ENCODE data around the gene SLC22A5.
"Not testable (repeated sequence)": the region's sequence is repeated elsewhere in the genome, so short reads cannot be mapped to it uniquely, and the experiment has no call there.

DNA sequence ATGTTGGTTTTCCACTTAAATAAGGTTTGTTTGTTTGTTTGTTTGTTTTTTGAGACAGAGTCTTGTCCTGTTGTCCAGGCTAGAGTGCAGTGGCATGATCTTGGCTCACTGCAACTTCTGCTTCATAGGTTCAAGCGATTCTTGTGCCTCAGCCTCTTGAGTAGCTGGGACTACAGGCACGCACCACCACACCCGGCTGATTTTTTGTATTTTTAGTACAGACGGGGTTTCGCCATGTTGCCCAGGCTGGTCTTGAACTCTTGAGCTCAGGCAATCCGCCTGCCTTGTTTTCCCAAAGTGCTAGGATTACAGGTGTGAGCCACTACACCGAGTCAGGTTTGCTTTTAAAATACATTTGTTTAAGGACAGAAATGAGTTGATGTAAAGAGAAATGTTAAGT lies 46.0 kb downstream of the SLC22A5 start:
- TF ChIP-seq POLR2A (IDR thresholded peaks at IDR 0.05) = not testable (repeated sequence)
- TF ChIP-seq, protein P1, sequence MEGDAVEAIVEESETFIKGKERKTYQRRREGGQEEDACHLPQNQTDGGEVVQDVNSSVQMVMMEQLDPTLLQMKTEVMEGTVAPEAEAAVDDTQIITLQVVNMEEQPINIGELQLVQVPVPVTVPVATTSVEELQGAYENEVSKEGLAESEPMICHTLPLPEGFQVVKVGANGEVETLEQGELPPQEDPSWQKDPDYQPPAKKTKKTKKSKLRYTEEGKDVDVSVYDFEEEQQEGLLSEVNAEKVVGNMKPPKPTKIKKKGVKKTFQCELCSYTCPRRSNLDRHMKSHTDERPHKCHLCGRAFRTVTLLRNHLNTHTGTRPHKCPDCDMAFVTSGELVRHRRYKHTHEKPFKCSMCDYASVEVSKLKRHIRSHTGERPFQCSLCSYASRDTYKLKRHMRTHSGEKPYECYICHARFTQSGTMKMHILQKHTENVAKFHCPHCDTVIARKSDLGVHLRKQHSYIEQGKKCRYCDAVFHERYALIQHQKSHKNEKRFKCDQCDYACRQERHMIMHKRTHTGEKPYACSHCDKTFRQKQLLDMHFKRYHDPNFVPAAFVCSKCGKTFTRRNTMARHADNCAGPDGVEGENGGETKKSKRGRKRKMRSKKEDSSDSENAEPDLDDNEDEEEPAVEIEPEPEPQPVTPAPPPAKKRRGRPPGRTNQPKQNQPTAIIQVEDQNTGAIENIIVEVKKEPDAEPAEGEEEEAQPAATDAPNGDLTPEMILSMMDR (IDR thresholded peaks at IDR 0.05) = not testable (repeated sequence)
